ENCODE results near the gene CFAP299.

GRCh38 chr4:80732010-80732409 is 396.5 kb downstream of the CFAP299 start:
- TF ChIP-seq CTCF (IDR thresholded peaks at IDR 0.05; ENCODE audit: low read depth, low read length, poor library complexity, severe bottlenecking): no peak
- TF ChIP-seq EZH2phosphoT487 (IDR thresholded peaks at IDR 0.05; ENCODE audit: borderline replicate concordance, low read length): no peak

Data from DOHH2 (cell line).